Measurements from ENCODE around the gene CCNE1. TPM values are rescaled to one million over a fixed set of nuclear protein-coding genes. Genes with fewer than 3 reads are reported as not detected.
"Not testable (repeated sequence)": the region's sequence is repeated elsewhere in the genome, so short reads cannot be mapped to it uniquely, and the experiment has no call there.

CCNE1 gene
- total and polyA plus RNA-seq, 2 of the 13 experiments (the other 11 are each of a cell fraction or from before 2014, with no cell fraction given): 16.0 to 50.6 TPM

DNA sequence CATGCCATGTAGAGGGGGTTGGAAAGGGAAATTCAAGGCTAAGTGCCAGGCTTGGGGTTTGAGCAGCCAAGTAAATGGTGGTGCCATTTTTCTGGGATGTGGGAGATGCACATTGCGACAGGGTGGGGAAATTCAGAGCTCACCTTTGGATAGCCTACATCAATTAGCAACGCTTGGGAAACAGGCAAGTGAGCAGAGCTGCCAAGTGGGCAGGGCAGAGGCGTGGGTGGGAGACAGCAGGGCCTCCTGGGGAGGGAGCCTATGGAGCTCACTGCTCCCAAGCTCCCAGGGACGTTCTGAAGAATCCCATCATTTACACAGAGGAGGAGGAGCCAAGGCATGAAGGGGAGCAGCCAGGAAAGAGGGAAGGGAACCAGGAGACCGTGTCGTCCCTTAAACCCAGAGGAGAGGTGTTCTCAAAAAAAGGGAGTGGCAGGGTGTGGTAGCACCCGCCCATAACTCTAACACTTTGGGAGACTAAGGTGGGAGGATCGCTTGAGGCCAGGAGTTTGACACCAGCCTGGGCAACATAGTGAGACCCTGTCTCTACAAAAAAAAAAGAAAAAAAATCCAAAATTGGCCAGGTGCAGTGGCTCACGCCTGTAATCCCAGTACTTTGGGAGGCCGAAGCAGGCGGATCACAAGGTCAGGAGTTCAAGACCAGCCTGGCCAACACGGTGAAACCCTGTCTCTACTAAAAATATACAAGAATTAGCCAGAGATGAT, 11.5 kb upstream of the CCNE1 start:
- no peaks in the 10 kb centered on the region for H3K36me3 ChIP-seq (replicated peaks in 1 of 2; ENCODE audit: control insufficient read depth in 1 of 2, insufficient read depth in 2 of 2, low read length in 2 of 2)
- in situ Hi-C loops (cut with HindIII; ENCODE audit: extremely low pct_ligation_motif_present, low pct_unique_long_range_greater_than_20kb) (no loop called here), intact Hi-C loops (cut with micrococcal nuclease; ENCODE audit: unreplicated experiment) (no loop called here)
- ChIA-PET POLR2A (no interaction called here), CTCF (ENCODE audit: low intra/inter-chr PET ratio, low total read pairs) (no interaction called here)
- no peak for DNase-seq (ENCODE audit: low spot score)
- ATAC-seq: no peak
- no peak overlapping the region for H3K4me3 ChIP-seq (replicated peaks in 1 of 3; ENCODE audit: insufficient read depth in 1 of 3, low read depth in 2 of 3, low read length in 3 of 3)
- no peak overlapping the region for H3K4me2 ChIP-seq (ENCODE audit: low read depth, low read length)
- no peaks in the 10 kb centered on the region for H3K79me2 ChIP-seq (ENCODE audit: insufficient read depth, low read length)
- BruUV-seq (replicated peaks): no TSS peak
- no peak for FAIRE-seq
- H2AFZ ChIP-seq (ENCODE audit: low read length): no peak overlapping the region
- no peak overlapping the region for H3K27ac ChIP-seq (ENCODE audit: extremely low read length, insufficient read depth, low read length)
- no peak overlapping the region for H3K9ac ChIP-seq (ENCODE audit: insufficient read depth, low read depth, low read length)
- peaks cover 0 to 1% of the 10 kb centered on the region in 2 experiments; a peak in 1 of 5 replicates for H3K27me3 ChIP-seq (ENCODE audit: control insufficient read depth in 1 of 2, insufficient read depth in 2 of 2, low read length in 2 of 2)
- H4K20me1 ChIP-seq (ENCODE audit: insufficient read depth, low read length): no peaks in the 10 kb centered on the region
- no peaks in the 10 kb centered on the region for H3K9me3 ChIP-seq (ENCODE audit: low read length)
- 44% methylated on average over 12 of the region's 12 CpGs for WGBS (ENCODE audit: low lambda C conversion rate)
- H3K4me1 ChIP-seq (ENCODE audit: insufficient read depth, low read length): peaks cover 10% of the 10 kb centered on the region
- TF ChIP-seq ZNF264 (CRISPR knock-in tag; IDR thresholded peaks at IDR 0.05) (no peak), ZNF121 (CRISPR knock-in tag; IDR thresholded peaks at IDR 0.05) (0 out of 2 replicates have a peak, but pooled peaks have one; percentile 12)

DNA sequence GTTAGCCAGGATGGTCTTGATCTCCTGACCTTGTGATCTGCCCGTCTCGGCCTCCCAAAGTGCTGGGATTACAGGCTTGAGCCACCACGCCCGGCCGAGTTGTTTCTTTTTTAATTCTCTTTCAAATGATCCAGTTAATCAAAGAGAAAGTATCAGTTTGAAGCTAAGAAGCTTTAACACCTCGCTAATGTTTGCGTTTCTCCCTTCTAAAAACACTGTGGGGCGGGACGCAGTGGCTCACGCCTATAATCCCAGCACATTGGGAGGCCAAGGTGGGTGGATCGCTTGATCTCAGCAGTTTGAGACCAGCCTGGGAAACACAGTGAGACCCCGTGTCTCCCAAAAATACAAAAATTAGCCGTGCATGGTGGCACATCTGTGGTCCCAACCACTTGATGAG, 7.8 kb upstream of the CCNE1 start:
- H3K4me3 ChIP-seq (replicated peaks in 1 of 3; ENCODE audit: insufficient read depth in 1 of 3, low read depth in 2 of 3, low read length in 3 of 3); intact Hi-C loops (cut with micrococcal nuclease; ENCODE audit: unreplicated experiment); H2AFZ ChIP-seq (ENCODE audit: low read length); CTCF ChIA-PET (ENCODE audit: low intra/inter-chr PET ratio, low total read pairs); in situ Hi-C loops (cut with HindIII; ENCODE audit: extremely low pct_ligation_motif_present, low pct_unique_long_range_greater_than_20kb); H4K20me1 ChIP-seq (ENCODE audit: insufficient read depth, low read length); H3K79me2 ChIP-seq (ENCODE audit: insufficient read depth, low read length); H3K27me3 ChIP-seq (ENCODE audit: control insufficient read depth in 1 of 2, insufficient read depth in 2 of 2, low read length in 2 of 2); DNase-seq (ENCODE audit: low spot score); BruUV-seq (replicated peaks); H3K27ac ChIP-seq (ENCODE audit: extremely low read length, insufficient read depth, low read length); H3K9me3 ChIP-seq (ENCODE audit: low read length); H3K36me3 ChIP-seq (replicated peaks in 1 of 2; ENCODE audit: control insufficient read depth in 1 of 2, insufficient read depth in 2 of 2, low read length in 2 of 2); H3K4me2 ChIP-seq (ENCODE audit: low read depth, low read length); ATAC-seq; H3K9ac ChIP-seq (ENCODE audit: insufficient read depth, low read depth, low read length); FAIRE-seq: not testable (repeated sequence)
- H3K4me1 ChIP-seq (ENCODE audit: insufficient read depth, low read length): peaks cover 26% of the 10 kb centered on the region
- WGBS (ENCODE audit: low lambda C conversion rate): 77% methylated on average over 13 of the region's 13 CpGs
- POLR2A ChIA-PET: interaction anchor here (0.6 to 0.7 kb wide), 2 partner anchors 9 to 270 kb away, joined by 3 read pairs; no protein-coding TSS in a partner anchor
